ENCODE measurements around the gene SYT1.

DNA sequence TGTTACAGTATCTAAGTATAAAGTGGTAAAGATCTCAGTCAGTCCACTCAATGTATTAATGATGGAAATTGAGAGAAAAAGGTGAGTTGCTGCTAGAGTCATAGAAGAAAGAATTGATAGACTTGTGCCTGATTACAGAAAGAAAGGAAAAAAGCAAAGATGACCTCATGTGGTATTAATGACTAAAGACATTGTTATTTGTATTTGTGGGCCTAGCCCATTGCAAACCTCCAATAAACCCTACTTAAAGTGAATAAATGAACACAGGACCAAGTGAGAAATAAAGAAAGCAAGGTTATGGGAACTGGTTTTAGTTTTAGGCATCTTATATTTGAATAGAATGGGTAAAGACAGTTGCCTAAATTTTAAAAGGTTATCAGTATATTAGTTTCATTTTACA is 105.5 kb downstream of the SYT1 start:
- TF ChIP-seq, protein P1, sequence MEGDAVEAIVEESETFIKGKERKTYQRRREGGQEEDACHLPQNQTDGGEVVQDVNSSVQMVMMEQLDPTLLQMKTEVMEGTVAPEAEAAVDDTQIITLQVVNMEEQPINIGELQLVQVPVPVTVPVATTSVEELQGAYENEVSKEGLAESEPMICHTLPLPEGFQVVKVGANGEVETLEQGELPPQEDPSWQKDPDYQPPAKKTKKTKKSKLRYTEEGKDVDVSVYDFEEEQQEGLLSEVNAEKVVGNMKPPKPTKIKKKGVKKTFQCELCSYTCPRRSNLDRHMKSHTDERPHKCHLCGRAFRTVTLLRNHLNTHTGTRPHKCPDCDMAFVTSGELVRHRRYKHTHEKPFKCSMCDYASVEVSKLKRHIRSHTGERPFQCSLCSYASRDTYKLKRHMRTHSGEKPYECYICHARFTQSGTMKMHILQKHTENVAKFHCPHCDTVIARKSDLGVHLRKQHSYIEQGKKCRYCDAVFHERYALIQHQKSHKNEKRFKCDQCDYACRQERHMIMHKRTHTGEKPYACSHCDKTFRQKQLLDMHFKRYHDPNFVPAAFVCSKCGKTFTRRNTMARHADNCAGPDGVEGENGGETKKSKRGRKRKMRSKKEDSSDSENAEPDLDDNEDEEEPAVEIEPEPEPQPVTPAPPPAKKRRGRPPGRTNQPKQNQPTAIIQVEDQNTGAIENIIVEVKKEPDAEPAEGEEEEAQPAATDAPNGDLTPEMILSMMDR (IDR thresholded peaks at IDR 0.05), result no peak
- TF ChIP-seq EZH2 (IDR thresholded peaks at IDR 0.05; ENCODE audit: borderline replicate concordance, insufficient read depth, low read depth, low read length, poor library complexity, severe bottlenecking), result no peak

All from B cell (primary cell).